Loucy (cell line): ENCODE data around the gene CD320.

Experiments
- H2AFZ ChIP-seq: fragments of 200-600 bp; sonication (generic); 2 replicates; pipeline ENCODE4 v1.6.0; 2016; ENCODE audit warnings: antibody characterized with exemption, mild to moderate bottlenecking, low read length, moderate library complexity
- H3F3A ChIP-seq: fragments of 200-600 bp; 2 replicates; pipeline ENCODE4 v1.6.0; 2016; ENCODE audit warnings: antibody characterized with exemption, low read depth, mild to moderate bottlenecking
- H3K27me3 ChIP-seq: fragments of 200-600 bp; sonication (generic); 2 replicates; pipeline ENCODE4 v1.6.1; 2014; ENCODE audit warnings: low read length, mild to moderate bottlenecking; ENCODE audit not compliant: insufficient read depth, poor library complexity, severe bottlenecking
- H3K36me3 ChIP-seq: fragments of 200-600 bp; sonication (generic); 2 replicates; pipeline ENCODE4 v1.6.1; 2016; ENCODE audit warnings: low read length; ENCODE audit not compliant: insufficient read depth
- H3K4me1 ChIP-seq: fragments of 200-600 bp; sonication (generic); 2 replicates; pipeline ENCODE4 v1.5.1; 2014; ENCODE audit warnings: low read length, mild to moderate bottlenecking; ENCODE audit not compliant: insufficient read depth, poor library complexity, severe bottlenecking
- H3K4me2 ChIP-seq: fragments of 200-600 bp; sonication (generic); 2 replicates; pipeline ENCODE4 v1.6.0; 2014; ENCODE audit warnings: antibody characterized with exemption, low read length, low read depth, mild to moderate bottlenecking; ENCODE audit not compliant: poor library complexity, severe bottlenecking
- H3K4me3 ChIP-seq: fragments of 200-600 bp; sonication (generic); 2 replicates; pipeline ENCODE4 v1.5.1; 2014; ENCODE audit warnings: low read length, mild to moderate bottlenecking, mixed read lengths; ENCODE audit not compliant: poor library complexity, severe bottlenecking
- H3K79me2 ChIP-seq: fragments of 200-600 bp; sonication (generic); 2 replicates; pipeline ENCODE4 v1.6.1; 2014; ENCODE audit warnings: low read length; ENCODE audit not compliant: insufficient read depth
- H3K9ac ChIP-seq: fragments of 200-600 bp; sonication (generic); 2 replicates; pipeline ENCODE4 v1.6.0; 2014; ENCODE audit warnings: mild to moderate bottlenecking, low read depth, low read length, moderate library complexity; ENCODE audit not compliant: poor library complexity, severe bottlenecking
- H3K9me2 ChIP-seq: fragments of 200-600 bp; sonication (generic); replicated peaks from 2 replicates; pipeline ENCODE4 v1.6.1; 2016; ENCODE audit warnings: low read depth, low read length, mixed read lengths
- H3K9me3 ChIP-seq: fragments of 200-600 bp; sonication (generic); 2 replicates; pipeline ENCODE4 v1.6.1; 2014; ENCODE audit warnings: mild to moderate bottlenecking, antibody characterized with exemption, low read length, low read depth; ENCODE audit not compliant: insufficient read depth
- H4K20me1 ChIP-seq: fragments of 200-600 bp; sonication (generic); 2 replicates; pipeline ENCODE4 v1.6.0; 2014; ENCODE audit warnings: antibody characterized with exemption, low read length, mild to moderate bottlenecking; ENCODE audit not compliant: insufficient read depth, poor library complexity, severe bottlenecking
- EZH2phosphoT487 ChIP-seq: fragments of 200-600 bp; IDR thresholded peaks from 2 replicates; pipeline ENCODE4 v1.6.1; 2018; ENCODE audit warnings: antibody characterized with exemption, mild to moderate bottlenecking, moderate library complexity, borderline replicate concordance
- TF ChIP-seq, protein P1 (sequence below): fragments of 200-600 bp; sonication (generic); conservative IDR thresholded peaks from 2 replicates; pipeline ENCODE4 v1.5.1; 2014; ENCODE audit warnings: mild to moderate bottlenecking, antibody characterized with exemption, low read length

CD320 gene

DNA sequence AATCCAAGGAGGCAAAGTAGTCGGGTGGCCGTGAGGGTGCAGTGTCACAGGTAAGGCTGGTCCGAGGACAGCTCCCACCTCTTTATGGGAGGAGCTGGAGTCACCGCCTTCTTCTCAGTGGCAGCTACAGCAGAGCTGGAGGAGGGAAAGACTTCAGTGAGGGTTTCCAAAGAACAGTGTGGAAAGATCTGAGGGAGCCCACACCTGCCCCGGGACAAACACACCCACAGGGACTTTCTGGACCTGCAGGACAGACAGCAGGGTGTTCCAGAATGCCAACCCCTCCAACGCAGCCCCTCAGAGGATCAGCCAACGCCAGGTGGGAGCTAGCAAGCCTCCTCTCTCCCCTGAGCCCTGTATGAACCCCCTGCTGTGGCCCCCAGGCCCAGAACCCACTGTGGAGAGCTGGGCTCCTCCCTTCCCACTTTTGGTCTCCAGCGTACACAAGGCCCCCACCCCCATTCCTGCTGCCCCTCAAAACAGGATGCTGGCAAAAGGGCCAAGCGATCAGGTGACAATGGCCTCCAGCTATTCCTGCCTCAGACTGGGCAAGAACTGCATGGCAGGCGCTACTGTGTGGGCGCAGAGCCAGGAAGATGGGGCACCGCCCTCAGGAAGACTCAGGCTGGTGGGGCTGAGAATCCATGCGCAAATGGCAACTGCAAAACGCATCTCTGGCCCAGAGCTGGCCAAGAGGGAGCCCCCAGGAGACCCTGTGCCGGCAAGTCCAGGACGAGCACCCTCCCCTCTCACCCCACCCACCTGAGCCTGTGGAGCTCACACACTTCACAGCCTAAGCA, 3.5 kb upstream of the CD320 start:
- Histone ChIP-seq H3K9ac (no peak overlapping the region), H3F3A (no peaks in the 10 kb centered on the region), H3K9me3 (no peaks in the 10 kb centered on the region), H3K4me2 (no peak overlapping the region), H3K4me1 (peaks cover 12% of the 10 kb centered on the region), H2AFZ (no peak overlapping the region), H3K36me3 (no peaks in the 10 kb centered on the region; the same call in 1 of the 2 replicates), H3K27me3 (no peaks in the 10 kb centered on the region), H3K79me2 (peaks cover 28% of the 10 kb centered on the region), H3K4me3 (no peak overlapping the region), H3K9me2 (no peaks in the 10 kb centered on the region), H4K20me1 (peaks cover 2% of the 10 kb centered on the region)
- TF ChIP-seq, protein P1, sequence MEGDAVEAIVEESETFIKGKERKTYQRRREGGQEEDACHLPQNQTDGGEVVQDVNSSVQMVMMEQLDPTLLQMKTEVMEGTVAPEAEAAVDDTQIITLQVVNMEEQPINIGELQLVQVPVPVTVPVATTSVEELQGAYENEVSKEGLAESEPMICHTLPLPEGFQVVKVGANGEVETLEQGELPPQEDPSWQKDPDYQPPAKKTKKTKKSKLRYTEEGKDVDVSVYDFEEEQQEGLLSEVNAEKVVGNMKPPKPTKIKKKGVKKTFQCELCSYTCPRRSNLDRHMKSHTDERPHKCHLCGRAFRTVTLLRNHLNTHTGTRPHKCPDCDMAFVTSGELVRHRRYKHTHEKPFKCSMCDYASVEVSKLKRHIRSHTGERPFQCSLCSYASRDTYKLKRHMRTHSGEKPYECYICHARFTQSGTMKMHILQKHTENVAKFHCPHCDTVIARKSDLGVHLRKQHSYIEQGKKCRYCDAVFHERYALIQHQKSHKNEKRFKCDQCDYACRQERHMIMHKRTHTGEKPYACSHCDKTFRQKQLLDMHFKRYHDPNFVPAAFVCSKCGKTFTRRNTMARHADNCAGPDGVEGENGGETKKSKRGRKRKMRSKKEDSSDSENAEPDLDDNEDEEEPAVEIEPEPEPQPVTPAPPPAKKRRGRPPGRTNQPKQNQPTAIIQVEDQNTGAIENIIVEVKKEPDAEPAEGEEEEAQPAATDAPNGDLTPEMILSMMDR: no peak
- TF ChIP-seq EZH2phosphoT487: no peak

DNA sequence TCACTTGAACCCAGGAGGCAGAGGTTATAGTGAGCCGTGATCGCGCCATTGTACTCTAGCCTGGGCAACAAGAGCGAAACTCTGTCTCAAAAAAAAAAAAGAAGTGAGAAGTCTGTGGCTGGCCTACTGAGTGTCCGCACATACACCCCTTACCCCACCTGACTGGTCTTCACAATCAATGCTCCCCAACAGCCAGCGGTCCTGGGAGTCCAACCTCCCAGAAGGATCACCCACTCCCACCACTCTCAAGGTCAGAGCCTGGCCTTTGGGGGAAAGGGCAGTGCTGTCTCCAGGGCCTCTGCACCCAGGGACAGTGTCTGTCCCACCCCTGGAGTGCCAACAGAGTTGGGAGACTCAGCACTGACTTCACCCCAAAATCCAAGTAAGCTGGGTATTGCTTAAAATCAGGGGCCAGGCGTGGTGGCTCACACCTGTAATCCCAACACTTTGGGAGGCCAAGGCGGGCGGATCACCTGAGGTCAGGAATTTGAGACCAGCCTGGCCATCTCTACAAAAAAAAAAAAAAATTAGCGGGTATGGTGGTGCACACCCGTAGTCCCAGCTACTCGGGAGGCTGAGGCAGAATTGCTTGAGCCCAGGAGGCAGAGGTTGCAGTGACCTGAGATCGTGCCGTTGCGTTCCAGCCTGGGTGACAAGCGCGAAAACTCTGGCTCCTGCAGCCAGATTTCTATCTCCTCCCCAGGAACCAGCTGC, 2.3 kb upstream of the CD320 start:
- peaks cover 39% of the 10 kb centered on the region for H3K79me2 ChIP-seq
- no peak for TF ChIP-seq EZH2phosphoT487
- TF ChIP-seq, protein P1: no peak
- H3K9ac ChIP-seq: no peak overlapping the region
- H3K9me2 ChIP-seq: no peaks in the 10 kb centered on the region
- H3F3A ChIP-seq: no peaks in the 10 kb centered on the region
- H3K36me3 ChIP-seq: no peaks in the 10 kb centered on the region; the same call in 1 of the 2 replicates
- peaks cover 16% of the 10 kb centered on the region for H3K4me1 ChIP-seq
- H3K4me2 ChIP-seq: no peak overlapping the region
- H3K4me3 ChIP-seq: no peak overlapping the region
- H3K27me3 ChIP-seq: no peaks in the 10 kb centered on the region
- H4K20me1 ChIP-seq: peaks cover 4% of the 10 kb centered on the region
- H3K9me3 ChIP-seq: no peaks in the 10 kb centered on the region
- H2AFZ ChIP-seq: no peak overlapping the region

DNA sequence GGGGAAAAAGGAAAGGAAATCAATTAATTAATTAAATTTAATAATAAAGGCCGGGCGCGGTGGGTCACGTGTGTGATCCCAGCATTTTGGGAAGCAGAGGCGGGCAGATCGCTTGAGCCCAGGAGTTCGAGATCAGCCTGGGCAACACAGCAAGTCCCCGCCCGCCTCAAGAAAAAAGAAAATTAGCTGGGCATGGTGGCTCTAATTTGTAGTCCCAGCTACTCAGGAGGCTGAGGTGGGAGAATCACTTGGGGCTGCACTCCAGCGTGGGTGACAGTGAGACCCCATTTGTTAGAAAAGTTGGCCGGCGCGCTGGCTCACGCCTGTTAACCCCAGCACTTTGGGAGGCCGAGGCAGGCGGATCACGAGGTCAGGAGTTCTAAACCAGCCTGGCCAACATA, 733 bp upstream of the CD320 start:
- Histone ChIP-seq H3K9ac (peak overlapping the region; percentile 83), H3K9me3 (no peaks in the 10 kb centered on the region), H3F3A (no peaks in the 10 kb centered on the region), H3K36me3 (no peaks in the 10 kb centered on the region), H4K20me1 (peaks cover 8% of the 10 kb centered on the region), H3K27me3 (no peaks in the 10 kb centered on the region), H3K4me3 (peak overlapping the region; percentile 92), H3K79me2 (peaks cover 51% of the 10 kb centered on the region), H3K9me2 (no peaks in the 10 kb centered on the region), H3K4me1 (peaks cover 20% of the 10 kb centered on the region), H3K4me2 (peak overlapping the region; percentile 87), H2AFZ (peak overlapping the region; percentile 83; the same call in 1 of the 2 replicates)
- TF ChIP-seq, protein P1: no peak
- TF ChIP-seq EZH2phosphoT487: no peak
